ENCODE data around the gene ASB16. TPM values are rescaled to one million over a fixed set of nuclear protein-coding genes. Genes with fewer than 3 reads are reported as not detected.

The ASB16 gene
- total RNA-seq, 1 experiment from 2014 or later = 0.11 TPM

- TF ChIP-seq ETV6 (CRISPR knock-in tag; IDR thresholded peaks at IDR 0.05) (no peak), HMGXB4 (CRISPR knock-in tag; IDR thresholded peaks at IDR 0.05) (no peak)
- TF ChIP-seq, protein P1, sequence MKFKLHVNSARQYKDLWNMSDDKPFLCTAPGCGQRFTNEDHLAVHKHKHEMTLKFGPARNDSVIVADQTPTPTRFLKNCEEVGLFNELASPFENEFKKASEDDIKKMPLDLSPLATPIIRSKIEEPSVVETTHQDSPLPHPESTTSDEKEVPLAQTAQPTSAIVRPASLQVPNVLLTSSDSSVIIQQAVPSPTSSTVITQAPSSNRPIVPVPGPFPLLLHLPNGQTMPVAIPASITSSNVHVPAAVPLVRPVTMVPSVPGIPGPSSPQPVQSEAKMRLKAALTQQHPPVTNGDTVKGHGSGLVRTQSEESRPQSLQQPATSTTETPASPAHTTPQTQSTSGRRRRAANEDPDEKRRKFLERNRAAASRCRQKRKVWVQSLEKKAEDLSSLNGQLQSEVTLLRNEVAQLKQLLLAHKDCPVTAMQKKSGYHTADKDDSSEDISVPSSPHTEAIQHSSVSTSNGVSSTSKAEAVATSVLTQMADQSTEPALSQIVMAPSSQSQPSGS (CRISPR knock-in tag; IDR thresholded peaks at IDR 0.05; ENCODE audit: borderline replicate concordance, low read depth) = no peak
Observed at GRCh38 chr17:44122816-44123355, 47.6 kb upstream of the ASB16 start (continued).

- peaks cover 38% of the 10 kb centered on the region for H3K4me1 Mint-ChIP-seq
- H3K27me3 Mint-ChIP-seq (ENCODE audit: low read depth) = no peaks in the 10 kb centered on the region
- no peaks in the 10 kb centered on the region for H3K9me3 Mint-ChIP-seq
- H3K36me3 Mint-ChIP-seq = no peaks in the 10 kb centered on the region
- CTCF ChIA-PET = interaction anchor here (0.5 to 5.0 kb wide), 40 partner anchors 8 to 998 kb away, joined by 3 to 32 read pairs (median 6); partner anchors contain the start of genes ASB16, BRCA1, FAM171A2 and G6PC3
- peak; percentile 86 for ATAC-seq
- H3K4me3 Mint-ChIP-seq = peak within 1 kb of the TSS; percentile 91
- DNase-seq (ENCODE audit: low spot score) = peak; percentile 95
- POLR2A ChIA-PET = interaction anchor here (0.6 to 1.7 kb wide), 12 partner anchors 12 to 193 kb away, joined by 3 to 9 read pairs (median 6); partner anchors contain the start of gene LSM12
- H3K27ac Mint-ChIP-seq = peak within 1 kb of the TSS; percentile 97
- TF ChIP-seq CREB1 (CRISPR knock-in tag; IDR thresholded peaks at IDR 0.05) (no peak), FOXP4 (CRISPR knock-in tag; IDR thresholded peaks at IDR 0.05) (peak; percentile 14; the same call in 1 of the 2 replicates), ZSCAN18 (CRISPR knock-in tag; IDR thresholded peaks at IDR 0.05) (no peak), ZMAT4 (CRISPR knock-in tag; IDR thresholded peaks at IDR 0.05) (no peak), HMGA2 (CRISPR knock-in tag; IDR thresholded peaks at IDR 0.05) (no peak), NFATC4 (CRISPR knock-in tag; IDR thresholded peaks at IDR 0.05) (no peak), FOXK1 (CRISPR knock-in tag; IDR thresholded peaks at IDR 0.05) (no peak), TEAD1 (CRISPR knock-in tag; IDR thresholded peaks at IDR 0.05) (no peak; the same call in 1 of the 2 replicates), ZNF232 (CRISPR knock-in tag; IDR thresholded peaks at IDR 0.05) (no peak), E2F1 (CRISPR knock-in tag; IDR thresholded peaks at IDR 0.05) (no peak), MAX (CRISPR knock-in tag; IDR thresholded peaks at IDR 0.05) (peak; percentile 75), E2F4 (CRISPR knock-in tag; IDR thresholded peaks at IDR 0.05; ENCODE audit: borderline replicate concordance, low read depth) (no peak), FOXJ3 (CRISPR knock-in tag; IDR thresholded peaks at IDR 0.05; ENCODE audit: borderline replicate concordance) (no peak), JAZF1 (CRISPR knock-in tag; IDR thresholded peaks at IDR 0.05) (no peak), MXD4 (CRISPR knock-in tag; IDR thresholded peaks at IDR 0.05; ENCODE audit: borderline replicate concordance) (no peak), SMAD3 (CRISPR knock-in tag; IDR thresholded peaks at IDR 0.05; ENCODE audit: borderline replicate concordance) (no peak), NR1H2 (CRISPR knock-in tag; IDR thresholded peaks at IDR 0.05) (no peak)
- TF ChIP-seq, protein P2, sequence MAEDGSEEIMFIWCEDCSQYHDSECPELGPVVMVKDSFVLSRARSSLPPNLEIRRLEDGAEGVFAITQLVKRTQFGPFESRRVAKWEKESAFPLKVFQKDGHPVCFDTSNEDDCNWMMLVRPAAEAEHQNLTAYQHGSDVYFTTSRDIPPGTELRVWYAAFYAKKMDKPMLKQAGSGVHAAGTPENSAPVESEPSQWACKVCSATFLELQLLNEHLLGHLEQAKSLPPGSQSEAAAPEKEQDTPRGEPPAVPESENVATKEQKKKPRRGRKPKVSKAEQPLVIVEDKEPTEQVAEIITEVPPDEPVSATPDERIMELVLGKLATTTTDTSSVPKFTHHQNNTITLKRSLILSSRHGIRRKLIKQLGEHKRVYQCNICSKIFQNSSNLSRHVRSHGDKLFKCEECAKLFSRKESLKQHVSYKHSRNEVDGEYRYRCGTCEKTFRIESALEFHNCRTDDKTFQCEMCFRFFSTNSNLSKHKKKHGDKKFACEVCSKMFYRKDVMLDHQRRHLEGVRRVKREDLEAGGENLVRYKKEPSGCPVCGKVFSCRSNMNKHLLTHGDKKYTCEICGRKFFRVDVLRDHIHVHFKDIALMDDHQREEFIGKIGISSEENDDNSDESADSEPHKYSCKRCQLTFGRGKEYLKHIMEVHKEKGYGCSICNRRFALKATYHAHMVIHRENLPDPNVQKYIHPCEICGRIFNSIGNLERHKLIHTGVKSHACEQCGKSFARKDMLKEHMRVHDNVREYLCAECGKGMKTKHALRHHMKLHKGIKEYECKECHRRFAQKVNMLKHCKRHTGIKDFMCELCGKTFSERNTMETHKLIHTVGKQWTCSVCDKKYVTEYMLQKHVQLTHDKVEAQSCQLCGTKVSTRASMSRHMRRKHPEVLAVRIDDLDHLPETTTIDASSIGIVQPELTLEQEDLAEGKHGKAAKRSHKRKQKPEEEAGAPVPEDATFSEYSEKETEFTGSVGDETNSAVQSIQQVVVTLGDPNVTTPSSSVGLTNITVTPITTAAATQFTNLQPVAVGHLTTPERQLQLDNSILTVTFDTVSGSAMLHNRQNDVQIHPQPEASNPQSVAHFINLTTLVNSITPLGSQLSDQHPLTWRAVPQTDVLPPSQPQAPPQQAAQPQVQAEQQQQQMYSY (CRISPR knock-in tag; IDR thresholded peaks at IDR 0.05) = 0 out of 2 replicates have a peak, but pooled peaks have one; percentile 57
Observed at GRCh38 chr17:44123356-44124117, 47.0 kb upstream of the ASB16 start, which contains the start of gene HDAC5. TSS of gene HDAC5 (minus strand) at chr17:44123641. CDS start at chr17:44117515, 6,126 bp downstream.
